Femur (tissue), 1 donor: Measurements from ENCODE around the gene SMAD6.
A peak's percentile ranks its signal among the peaks of the same experiment; 100 is the strongest.

Source experiments
- DNase-seq: peaks from one replicate; pipeline ENCODE4 v3.0.0-alpha.2; 2017

The SMAD6 gene

GRCh38 chr15:66702035-66702786 lies at the start of gene SMAD6:
SMAD6 (plus strand) TSS chr15:66702236; CDS start chr15:66703259, 1,023 bp downstream.
- peak; percentile 96 for DNase-seq

GRCh38 chr15:66652806-66653205 lies 49.2 kb upstream of the SMAD6 start:
- DNase-seq = no peak

- no peak for DNase-seq
Measured at GRCh38 chr15:66653398-66653797, 48.6 kb upstream of the SMAD6 start.

- no peak for DNase-seq
Measured at GRCh38 chr15:66653852-66654251, 48.2 kb upstream of the SMAD6 start.

- DNase-seq = no peak
Measured at GRCh38 chr15:66654361-66654738, 47.7 kb upstream of the SMAD6 start.

- no peak for DNase-seq
Measured at GRCh38 chr15:66654739-66655375, 47.2 kb upstream of the SMAD6 start.

GRCh38 chr15:66655511-66655910 lies 46.5 kb upstream of the SMAD6 start:
- no peak for DNase-seq

- DNase-seq = no peak
Measured at GRCh38 chr15:66655997-66656396, 46.0 kb upstream of the SMAD6 start.

GRCh38 chr15:66657185-66658020 lies 44.6 kb upstream of the SMAD6 start:
- no peak for DNase-seq

GRCh38 chr15:66658044-66658443 lies 44.0 kb upstream of the SMAD6 start:
- DNase-seq = no peak

GRCh38 chr15:66658855-66659254 lies 43.2 kb upstream of the SMAD6 start:
- DNase-seq = no peak

GRCh38 chr15:66659384-66659783 lies 42.7 kb upstream of the SMAD6 start:
- DNase-seq = no peak

GRCh38 chr15:66661432-66662096 lies 40.5 kb upstream of the SMAD6 start:
- DNase-seq = no peak

- no peak for DNase-seq
Measured at GRCh38 chr15:66662522-66662921, 39.5 kb upstream of the SMAD6 start.

GRCh38 chr15:66663664-66664063 lies 38.4 kb upstream of the SMAD6 start:
- no peak for DNase-seq

GRCh38 chr15:66670175-66670574 lies 31.9 kb upstream of the SMAD6 start:
- DNase-seq = no peak

- DNase-seq = no peak
Measured at GRCh38 chr15:66670762-66671580, 31.1 kb upstream of the SMAD6 start.

GRCh38 chr15:66672867-66673266 lies 29.2 kb upstream of the SMAD6 start:
- no peak for DNase-seq

GRCh38 chr15:66673410-66674322 lies 28.4 kb upstream of the SMAD6 start:
- DNase-seq = peak; percentile 72

GRCh38 chr15:66674756-66675155 lies 27.3 kb upstream of the SMAD6 start:
- DNase-seq = no peak

- no peak for DNase-seq
Measured at GRCh38 chr15:66675446-66675845, 26.6 kb upstream of the SMAD6 start.
